SJSA1 (cell line): ENCODE results near the gene ITPR1. TPM values are rescaled to one million over a fixed set of nuclear protein-coding genes. Genes with fewer than 3 reads are reported as not detected.

Source experiments
- DNase-seq, 2 experiments: peaks; one replicate each; pipeline ENCODE4 v3.0.0-alpha.2; 2015 to 2020; ENCODE audit warnings: low spot score in 2 of 2, low read depth in 1 of 2
- H3K27ac ChIP-seq: fragments of 250-450 bp; sonication (Bioruptor Pico); 2 replicates; pipeline ENCODE4 v1.5.1; 2020; ENCODE audit warnings: mild to moderate bottlenecking, moderate library complexity
- H3K27me3 ChIP-seq: fragments of 250-450 bp; sonication (Bioruptor Pico); replicated peaks from 2 replicates; pipeline ENCODE4 v1.5.1; 2020; ENCODE audit warnings: mild to moderate bottlenecking, moderate library complexity
- H3K36me3 ChIP-seq: fragments of 250-450 bp; sonication (Bioruptor Pico); 2 replicates; pipeline ENCODE4 v1.5.1; 2020; ENCODE audit warnings: mild to moderate bottlenecking
- H3K4me1 ChIP-seq: fragments of 250-450 bp; sonication (Bioruptor Pico); replicated peaks from 2 replicates; pipeline ENCODE4 v1.6.1; 2021; ENCODE audit warnings: mild to moderate bottlenecking
- H3K4me3 ChIP-seq: fragments of 250-450 bp; sonication (Bioruptor Pico); 2 replicates; pipeline ENCODE4 v1.5.1; 2020; ENCODE audit warnings: mild to moderate bottlenecking
- H3K9me3 ChIP-seq: fragments of 250-450 bp; sonication (Bioruptor Pico); replicated peaks from 2 replicates; pipeline ENCODE4 v1.5.1; 2020; ENCODE audit warnings: mild to moderate bottlenecking
- total RNA-seq: library from RNA; depleted of rRNA; stranded (reverse); fragments of >200 nt; shearing (Covaris generic); gene quantifications from 2 replicates; pipeline ENCODE4 v1.2.3, GENCODE V29; 2014

Gene ITPR1
- total RNA-seq, 1 experiment from 2014 or later = 9.7 TPM

GRCh38 chr3:4687167-4687566 is 194.0 kb downstream of the ITPR1 start:
- no peaks in the 10 kb centered on the region for H3K4me1 ChIP-seq
- no peaks in the 10 kb centered on the region for H3K9me3 ChIP-seq
- H3K27me3 ChIP-seq = no peaks in the 10 kb centered on the region
- DNase-seq = no peak
- H3K4me3 ChIP-seq = no peak overlapping the region
- H3K27ac ChIP-seq = no peak overlapping the region
- H3K36me3 ChIP-seq = no peaks in the 10 kb centered on the region

GRCh38 chr3:4687596-4687995 is 194.4 kb downstream of the ITPR1 start:
- Histone ChIP-seq H3K27me3 (no peaks in the 10 kb centered on the region), H3K27ac (no peak overlapping the region), H3K36me3 (no peaks in the 10 kb centered on the region), H3K4me3 (no peak overlapping the region), H3K9me3 (no peaks in the 10 kb centered on the region), H3K4me1 (no peaks in the 10 kb centered on the region)
- no peak for DNase-seq

GRCh38 chr3:4688411-4688810 is 195.3 kb downstream of the ITPR1 start:
- Histone ChIP-seq H3K9me3 (no peaks in the 10 kb centered on the region), H3K4me1 (no peaks in the 10 kb centered on the region), H3K36me3 (no peaks in the 10 kb centered on the region), H3K4me3 (no peak overlapping the region), H3K27me3 (no peaks in the 10 kb centered on the region), H3K27ac (no peak overlapping the region)
- no peak for DNase-seq

- Histone ChIP-seq H3K9me3 (no peaks in the 10 kb centered on the region), H3K27me3 (no peaks in the 10 kb centered on the region), H3K4me1 (no peaks in the 10 kb centered on the region), H3K4me3 (no peak overlapping the region), H3K36me3 (no peaks in the 10 kb centered on the region), H3K27ac (no peak overlapping the region)
- DNase-seq = no peak
Measured at GRCh38 chr3:4689021-4689420, 195.9 kb downstream of the ITPR1 start.

GRCh38 chr3:4690277-4690676 is 197.1 kb downstream of the ITPR1 start:
- Histone ChIP-seq H3K27me3 (no peaks in the 10 kb centered on the region), H3K9me3 (no peaks in the 10 kb centered on the region), H3K4me3 (no peak overlapping the region), H3K4me1 (no peaks in the 10 kb centered on the region), H3K36me3 (no peaks in the 10 kb centered on the region), H3K27ac (no peak overlapping the region)
- no peak for DNase-seq

- no peak overlapping the region for H3K27ac ChIP-seq
- no peaks in the 10 kb centered on the region for H3K27me3 ChIP-seq
- no peaks in the 10 kb centered on the region for H3K4me1 ChIP-seq
- H3K4me3 ChIP-seq = no peak overlapping the region
- H3K9me3 ChIP-seq = no peaks in the 10 kb centered on the region
- no peaks in the 10 kb centered on the region for H3K36me3 ChIP-seq
- DNase-seq = no peak
Measured at GRCh38 chr3:4693620-4694019, 200.5 kb downstream of the ITPR1 start.

- Histone ChIP-seq H3K27ac (no peak overlapping the region), H3K36me3 (no peaks in the 10 kb centered on the region), H3K4me1 (no peaks in the 10 kb centered on the region), H3K4me3 (no peak overlapping the region), H3K9me3 (no peaks in the 10 kb centered on the region), H3K27me3 (no peaks in the 10 kb centered on the region)
- no peak for DNase-seq
Measured at GRCh38 chr3:4695846-4696245, 202.7 kb downstream of the ITPR1 start.

- Histone ChIP-seq H3K27me3 (no peaks in the 10 kb centered on the region), H3K9me3 (no peaks in the 10 kb centered on the region), H3K4me3 (no peak overlapping the region), H3K27ac (no peak overlapping the region), H3K36me3 (no peaks in the 10 kb centered on the region), H3K4me1 (no peaks in the 10 kb centered on the region)
- no peak for DNase-seq
Measured at GRCh38 chr3:4696266-4696665, 203.1 kb downstream of the ITPR1 start.

- Histone ChIP-seq H3K27me3 (no peaks in the 10 kb centered on the region), H3K27ac (no peak overlapping the region)
- DNase-seq = no peak
Measured at GRCh38 chr3:4698125-4698821, 205.1 kb downstream of the ITPR1 start.

GRCh38 chr3:4703054-4703480 is 209.9 kb downstream of the ITPR1 start:
- Histone ChIP-seq H3K9me3 (no peaks in the 10 kb centered on the region), H3K4me1 (no peaks in the 10 kb centered on the region), H3K4me3 (no peak overlapping the region), H3K36me3 (no peaks in the 10 kb centered on the region), H3K27me3 (no peaks in the 10 kb centered on the region), H3K27ac (no peak overlapping the region)
- DNase-seq = no peak

More at GRCh38 chr3:4698125-4698821, 205.1 kb downstream of the ITPR1 start:
- Histone ChIP-seq H3K4me3 (no peak overlapping the region), H3K36me3 (no peaks in the 10 kb centered on the region), H3K4me1 (no peaks in the 10 kb centered on the region), H3K9me3 (no peaks in the 10 kb centered on the region)

GRCh38 chr3:4704552-4704951 is 211.4 kb downstream of the ITPR1 start:
- H3K4me1 ChIP-seq = no peaks in the 10 kb centered on the region
- H3K36me3 ChIP-seq = no peaks in the 10 kb centered on the region
- H3K4me3 ChIP-seq = no peak overlapping the region
- DNase-seq = no peak
- H3K27ac ChIP-seq = no peak overlapping the region
- H3K9me3 ChIP-seq = no peaks in the 10 kb centered on the region
- H3K27me3 ChIP-seq = no peaks in the 10 kb centered on the region

- Histone ChIP-seq H3K9me3 (no peaks in the 10 kb centered on the region), H3K4me1 (no peaks in the 10 kb centered on the region; the same call in 1 of the 2 replicates), H3K4me3 (no peak overlapping the region), H3K27ac (no peak overlapping the region), H3K27me3 (no peaks in the 10 kb centered on the region), H3K36me3 (no peaks in the 10 kb centered on the region)
- DNase-seq = no peak
Measured at GRCh38 chr3:4707324-4707723, 214.2 kb downstream of the ITPR1 start.

- Histone ChIP-seq H3K4me1 (no peaks in the 10 kb centered on the region; the same call in 1 of the 2 replicates), H3K36me3 (no peaks in the 10 kb centered on the region), H3K4me3 (no peak overlapping the region), H3K27me3 (no peaks in the 10 kb centered on the region), H3K27ac (no peak overlapping the region), H3K9me3 (no peaks in the 10 kb centered on the region)
- DNase-seq = no peak
Measured at GRCh38 chr3:4708230-4708629, 215.1 kb downstream of the ITPR1 start.

GRCh38 chr3:4709341-4709740 is 216.2 kb downstream of the ITPR1 start:
- no peaks in the 10 kb centered on the region for H3K9me3 ChIP-seq
- H3K36me3 ChIP-seq = no peaks in the 10 kb centered on the region
- no peak overlapping the region for H3K4me3 ChIP-seq
- DNase-seq = no peak
- no peak overlapping the region for H3K27ac ChIP-seq
- H3K27me3 ChIP-seq = no peaks in the 10 kb centered on the region
- no peaks in the 10 kb centered on the region; the same call in 1 of the 2 replicates for H3K4me1 ChIP-seq

GRCh38 chr3:4710191-4710590 is 217.0 kb downstream of the ITPR1 start:
- no peak for DNase-seq
- Histone ChIP-seq H3K36me3 (no peaks in the 10 kb centered on the region), H3K4me1 (no peaks in the 10 kb centered on the region; the same call in 1 of the 2 replicates), H3K27me3 (no peaks in the 10 kb centered on the region), H3K9me3 (no peaks in the 10 kb centered on the region), H3K4me3 (no peak overlapping the region), H3K27ac (no peak overlapping the region)
